NCI-H524 (cell line): ENCODE measurements around the gene TRIO.
A peak's percentile ranks its signal among the peaks of the same experiment; 100 is the strongest.

ENCODE experiments used
- DNase-seq, 2 experiments: peaks; one replicate each; lab custom pipeline; 2025; lab: John Stamatoyannopoulos, UW

Gene TRIO

DNA sequence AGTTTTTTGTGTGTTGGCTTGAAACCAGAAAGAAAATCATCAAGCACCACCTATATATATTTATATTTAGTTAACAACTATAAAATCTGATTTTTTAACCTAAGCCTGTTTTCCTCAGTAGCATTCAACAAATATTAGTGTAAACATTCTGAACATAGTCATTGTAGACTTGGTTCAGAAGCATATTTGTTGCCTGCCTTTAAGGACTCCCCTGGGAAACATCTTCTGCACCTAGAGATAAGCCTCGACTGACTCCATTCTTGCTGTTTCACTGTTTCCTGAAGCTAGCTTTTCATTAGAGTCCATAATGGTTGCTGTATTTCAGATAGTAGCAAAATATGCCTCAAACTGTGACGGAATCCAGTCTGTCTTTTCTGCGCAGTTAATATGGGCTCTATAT, 123.5 kb downstream of the TRIO start:
- DNase-seq = peak in 1 of 2 experiments; percentile 44

DNA sequence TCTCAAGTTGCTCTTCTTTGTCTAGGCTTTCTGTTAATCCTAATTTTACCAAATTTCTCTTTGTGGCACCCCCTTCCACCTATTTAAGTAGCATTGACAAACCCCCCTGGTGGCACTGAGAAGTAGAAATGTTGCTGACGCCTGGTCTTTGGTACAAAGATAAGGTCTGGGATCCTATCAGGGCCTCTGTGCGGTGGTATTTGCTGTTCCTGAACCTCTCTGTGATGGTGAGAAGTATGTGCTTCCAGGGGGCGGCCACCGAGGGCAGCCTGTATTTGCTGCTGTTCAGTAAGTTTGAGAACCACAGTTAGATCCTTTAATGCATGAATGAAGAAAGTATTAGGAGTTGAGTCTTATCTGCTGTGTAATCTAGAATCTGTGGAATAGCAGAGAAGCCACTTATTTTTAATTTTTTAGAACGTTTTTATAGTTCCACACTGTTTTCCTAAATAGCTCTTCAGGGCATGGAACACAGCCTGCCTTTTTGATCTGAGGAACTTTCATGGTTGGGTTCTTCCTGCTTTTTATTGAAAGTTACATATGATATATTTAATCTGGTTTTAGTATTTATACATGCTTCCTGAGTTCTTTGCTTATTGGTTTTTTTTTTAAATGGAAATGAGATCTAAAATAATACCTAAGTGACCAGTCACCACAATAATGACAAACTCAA, 124.2 kb downstream of the TRIO start:
- peak in 1 of 2 experiments; percentile 21 for DNase-seq

DNA sequence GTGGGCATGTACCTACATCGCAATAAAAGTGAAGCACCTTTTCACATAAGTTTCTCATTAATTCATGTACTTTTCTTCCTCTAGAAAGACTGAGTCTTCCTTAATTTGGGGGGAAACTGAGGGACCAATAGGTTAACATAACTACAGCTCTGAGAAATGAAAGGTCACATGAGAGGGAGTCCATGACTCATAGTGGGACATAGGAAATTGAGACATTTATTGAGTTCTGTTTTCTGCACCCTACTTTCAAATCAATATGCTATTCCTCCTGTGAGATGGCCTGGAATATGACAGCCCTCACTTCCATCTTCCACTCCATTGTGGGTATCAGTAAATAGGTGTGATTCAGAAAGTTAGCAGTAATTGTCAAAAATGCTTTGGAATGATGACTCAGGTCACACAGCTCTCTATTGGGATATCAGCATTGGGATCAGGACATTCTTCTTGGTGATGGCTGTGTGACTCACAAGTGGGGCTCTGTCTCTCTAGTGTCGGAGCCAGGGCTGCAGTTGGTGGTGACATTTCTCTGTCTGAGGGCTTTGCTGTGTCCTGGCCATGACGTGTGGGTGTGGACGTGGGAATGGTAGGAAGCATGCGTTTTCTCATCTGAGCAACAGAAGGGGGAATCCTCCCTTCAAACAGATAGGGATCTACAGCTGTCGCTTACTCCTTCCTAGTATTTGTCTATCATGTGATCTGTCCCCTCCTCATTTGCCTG, 125.0 kb downstream of the TRIO start:
- no peak for DNase-seq

DNA sequence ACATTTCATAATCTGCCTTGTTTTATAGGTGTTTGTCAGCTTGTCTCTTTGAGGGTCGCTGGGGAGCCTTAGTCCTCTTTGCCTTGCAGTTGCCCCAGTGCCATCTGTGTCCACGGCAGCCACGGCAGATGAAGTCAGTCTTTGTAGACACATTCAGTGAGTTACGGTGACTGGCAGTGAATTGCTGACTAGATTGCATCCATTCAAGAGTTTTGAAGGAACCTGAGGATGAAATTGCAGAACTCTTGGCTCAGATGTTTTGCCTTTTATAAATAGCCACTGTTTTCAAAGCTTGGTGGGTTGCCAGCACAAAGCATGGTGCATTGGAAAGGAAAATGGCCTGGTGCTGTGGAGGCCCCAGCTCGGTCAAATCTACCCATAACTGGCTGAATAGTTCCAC, 125.6 kb downstream of the TRIO start:
- DNase-seq = peak in 1 of 2 experiments; percentile 18

DNA sequence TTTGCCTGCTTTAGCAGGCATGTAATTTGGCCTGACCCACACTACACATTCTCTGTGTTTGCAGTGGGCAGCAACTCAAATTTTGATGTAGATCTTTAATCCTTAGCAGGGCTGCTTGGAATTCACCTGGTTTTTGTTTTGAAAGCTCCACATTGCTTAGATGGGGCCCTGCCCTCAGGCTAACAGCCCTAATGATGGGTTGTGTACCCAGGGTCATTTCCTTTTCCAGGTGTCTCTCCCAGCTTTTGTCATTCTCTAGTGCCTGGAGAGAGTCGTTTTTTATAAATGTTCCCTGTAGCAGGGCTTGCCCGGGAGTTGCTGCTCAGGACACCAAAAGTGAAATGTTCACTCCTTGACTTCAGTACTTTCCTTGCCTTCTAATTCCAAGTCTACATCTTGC, 126.3 kb downstream of the TRIO start:
- DNase-seq = no peak

DNA sequence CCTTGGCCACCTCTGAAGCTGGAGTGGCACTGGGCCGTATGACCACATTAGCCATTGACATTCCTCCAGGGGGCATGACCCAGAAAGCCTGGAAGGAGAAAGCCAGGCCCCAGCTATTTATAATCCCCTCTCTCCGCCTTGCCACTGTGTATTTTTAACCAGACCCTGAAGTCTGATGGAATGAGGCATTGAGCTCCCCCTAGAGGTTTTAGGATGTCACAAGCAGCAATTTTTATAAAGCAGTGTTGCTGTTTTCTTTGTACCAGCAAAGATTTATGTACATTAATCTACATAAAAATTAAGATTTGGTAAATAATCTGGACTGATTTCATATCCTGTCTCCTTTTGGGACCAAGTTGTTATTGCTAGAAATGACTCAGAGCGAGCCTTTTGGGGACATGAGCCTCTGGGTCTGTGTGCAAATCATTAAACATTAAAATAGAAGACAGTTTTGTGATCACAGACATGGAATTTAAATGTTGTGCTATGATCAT, 127.1 kb downstream of the TRIO start:
- DNase-seq = peak; percentile 53 to 88

DNA sequence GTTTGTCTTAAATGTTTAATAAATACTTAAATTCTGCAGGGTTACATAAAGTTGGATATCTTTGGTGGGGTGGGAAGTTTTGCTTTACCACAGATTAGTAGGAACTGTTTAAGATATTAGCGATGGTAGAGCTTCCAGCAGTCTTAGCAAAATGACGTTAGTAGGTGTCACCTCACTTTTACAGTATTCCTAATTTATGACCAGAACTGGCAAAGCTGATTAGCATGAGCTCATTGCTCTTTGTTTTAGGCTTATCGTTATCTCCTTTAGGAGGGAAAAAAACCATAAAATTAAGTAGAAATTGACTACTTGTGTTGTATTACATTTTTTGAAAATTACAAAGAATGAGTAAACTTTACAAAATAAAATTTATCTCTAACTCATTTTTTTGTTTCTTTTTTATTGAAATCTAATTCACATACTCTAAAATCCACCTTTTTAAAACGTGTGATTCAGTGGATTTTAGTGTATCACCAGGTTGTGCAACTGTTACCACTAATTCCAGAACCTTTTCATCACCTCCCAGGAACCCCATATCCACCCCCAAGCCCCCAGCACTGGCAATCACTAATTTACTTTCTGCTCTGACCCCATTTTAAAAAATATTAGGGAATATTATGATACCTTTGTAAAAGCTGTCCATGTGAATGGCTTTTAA, 129.5 kb downstream of the TRIO start:
- DNase-seq = no peak

DNA sequence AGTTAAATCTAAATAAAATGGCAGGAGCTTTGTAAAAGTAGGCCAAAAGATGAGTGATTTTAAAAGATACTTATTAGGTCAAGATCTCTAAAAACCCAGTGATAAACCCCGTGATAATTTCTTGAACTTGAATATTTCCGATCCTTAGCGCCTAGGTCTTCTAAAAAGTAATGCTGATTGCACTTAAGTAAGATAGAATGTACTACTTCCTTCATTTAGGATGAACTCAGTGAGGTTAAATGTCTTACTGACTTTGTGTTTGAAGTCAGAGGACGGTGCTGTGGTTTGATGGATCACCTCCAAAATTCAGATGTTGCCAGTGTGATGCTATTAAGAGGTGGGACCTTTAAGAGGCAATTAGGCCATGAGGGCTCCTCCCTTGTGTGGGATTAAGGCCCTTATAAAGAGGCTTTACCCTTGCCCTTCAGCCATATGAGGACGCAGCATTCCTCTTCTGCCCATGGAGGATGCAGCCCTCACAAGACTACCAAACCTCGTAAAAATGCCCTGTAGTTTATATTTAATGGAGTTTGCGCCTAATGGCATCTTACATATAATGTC, 130.1 kb downstream of the TRIO start:
- DNase-seq = peak; percentile 79 to 84

DNA sequence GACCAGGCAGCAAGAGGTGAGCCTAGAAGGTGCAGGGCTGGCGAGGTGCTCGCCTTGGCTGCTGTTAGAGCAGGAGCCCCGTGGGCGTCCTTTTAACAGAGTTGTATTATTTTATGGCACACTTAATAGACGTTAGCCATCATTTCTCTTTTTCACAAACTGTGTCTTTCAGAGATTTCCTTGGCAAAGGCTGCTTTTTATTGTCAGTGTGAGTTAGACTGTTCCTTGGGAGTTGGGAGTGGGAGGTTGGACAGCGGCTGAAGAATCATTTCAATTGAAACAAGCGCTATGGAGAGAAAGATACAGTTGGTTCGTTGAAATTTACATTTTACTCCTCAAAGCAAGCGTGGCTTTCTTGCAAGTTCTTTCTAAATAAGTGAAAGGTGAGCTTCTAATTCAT, 133.2 kb downstream of the TRIO start:
- DNase-seq = no peak

DNA sequence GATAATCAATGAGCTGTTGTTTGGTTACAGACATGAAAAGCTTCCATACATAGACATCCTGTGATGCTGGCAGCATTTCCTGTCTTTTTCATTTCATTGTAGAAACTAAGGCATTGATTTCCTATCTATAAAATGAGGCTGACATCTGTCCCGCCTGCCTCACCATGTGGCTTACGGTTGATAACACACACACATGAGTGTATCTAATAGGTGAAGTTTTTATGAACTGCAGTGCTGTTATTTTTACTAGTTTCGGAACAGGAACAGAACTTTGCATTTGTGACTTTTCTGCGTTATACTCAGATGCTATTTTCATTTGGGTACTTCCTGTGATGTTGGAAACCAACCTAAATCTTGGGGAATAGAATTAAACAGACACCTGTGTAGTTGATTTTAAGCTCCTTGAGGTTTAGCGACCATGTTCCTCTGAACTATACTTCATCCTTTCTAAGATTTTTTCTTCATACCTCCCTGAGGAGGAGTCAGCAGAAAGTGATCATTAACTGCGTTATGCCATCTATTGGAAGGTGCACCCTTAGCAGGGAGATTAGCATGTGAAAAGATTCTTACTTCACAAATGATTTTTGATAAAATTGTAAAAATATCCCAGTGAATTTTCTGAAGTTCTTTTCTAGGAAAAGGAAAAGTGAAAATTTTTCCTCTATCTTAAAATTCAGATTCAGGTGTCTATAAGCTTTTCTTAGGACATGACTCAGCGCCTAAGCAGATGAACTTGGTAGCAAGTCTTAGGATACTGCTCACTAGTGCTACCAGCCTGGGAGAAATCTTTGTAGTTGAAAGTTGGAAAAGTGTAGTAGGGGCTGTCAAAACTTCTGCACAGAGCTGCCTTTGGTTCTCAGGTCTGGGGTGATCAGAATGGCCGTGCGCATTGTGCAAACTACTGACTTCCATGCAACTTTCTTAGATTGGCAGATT, 134.5 kb downstream of the TRIO start:
- no peak for DNase-seq

DNA sequence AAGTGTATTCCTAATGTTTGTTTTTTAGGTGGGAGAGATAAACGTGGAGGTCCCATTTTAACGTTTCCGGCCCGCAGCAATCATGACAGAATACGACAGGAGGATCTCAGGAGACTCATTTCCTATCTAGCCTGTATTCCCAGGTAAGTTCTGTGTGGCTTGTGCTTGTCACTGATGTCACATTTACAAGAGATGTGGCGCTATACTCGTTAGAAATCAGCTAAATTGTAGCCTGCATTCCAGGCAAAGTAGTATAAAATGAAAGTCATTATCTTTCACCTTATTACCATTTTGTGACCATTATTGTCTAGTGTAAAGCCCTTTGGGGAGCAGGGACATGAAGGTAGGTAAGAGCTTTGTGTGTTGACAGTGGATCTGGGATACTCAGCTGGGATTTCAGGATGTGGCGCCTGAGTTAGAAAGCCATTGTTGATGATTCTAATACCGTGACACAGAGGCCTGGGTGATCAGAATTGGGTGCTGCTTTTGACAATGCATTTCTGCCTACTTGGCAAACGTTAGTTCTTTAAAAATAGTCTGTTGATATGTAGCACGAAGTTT, 137.2 kb downstream of the TRIO start:
- DNase-seq = no peak

DNA sequence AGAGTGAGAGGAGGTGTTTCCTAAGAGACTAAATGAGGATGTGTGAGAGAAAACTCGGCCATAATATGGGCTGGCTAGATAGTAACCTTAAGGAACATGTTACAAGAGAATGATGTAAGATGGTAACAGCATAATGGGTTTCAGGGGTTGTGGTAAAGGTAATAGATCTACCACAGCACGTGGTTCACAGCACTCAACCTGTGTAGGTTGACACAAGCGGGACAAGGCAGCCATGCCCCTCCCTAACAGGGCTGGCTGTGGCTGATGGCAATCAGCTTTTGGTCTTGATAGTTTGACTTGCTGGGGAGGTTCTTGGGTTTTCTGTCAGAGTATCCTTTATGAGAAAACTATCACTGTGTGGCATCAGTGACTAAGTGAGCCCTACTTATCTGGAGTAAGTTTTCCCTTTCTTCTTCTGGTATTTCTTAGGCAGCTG, 138.6 kb downstream of the TRIO start:
- DNase-seq = no peak

DNA sequence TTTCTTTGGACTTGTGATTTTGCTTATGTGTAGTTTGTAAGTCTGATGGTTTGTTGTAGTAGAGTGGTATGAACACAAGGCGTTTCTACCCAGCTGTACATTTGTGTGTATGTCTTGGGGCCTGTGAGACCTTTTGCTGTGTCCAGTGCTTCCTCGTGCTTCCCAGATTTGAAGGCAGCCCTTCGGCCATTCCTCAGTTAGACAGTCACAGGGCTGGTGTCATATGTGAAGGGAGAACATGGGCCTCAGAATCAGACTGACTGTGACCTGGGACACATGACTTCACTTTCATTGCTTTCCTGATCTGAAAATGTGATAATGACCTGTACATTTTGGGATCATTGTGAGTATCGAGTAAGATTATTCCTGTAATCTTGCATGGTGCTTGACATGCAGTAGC, 140.0 kb downstream of the TRIO start:
- DNase-seq = no peak

DNA sequence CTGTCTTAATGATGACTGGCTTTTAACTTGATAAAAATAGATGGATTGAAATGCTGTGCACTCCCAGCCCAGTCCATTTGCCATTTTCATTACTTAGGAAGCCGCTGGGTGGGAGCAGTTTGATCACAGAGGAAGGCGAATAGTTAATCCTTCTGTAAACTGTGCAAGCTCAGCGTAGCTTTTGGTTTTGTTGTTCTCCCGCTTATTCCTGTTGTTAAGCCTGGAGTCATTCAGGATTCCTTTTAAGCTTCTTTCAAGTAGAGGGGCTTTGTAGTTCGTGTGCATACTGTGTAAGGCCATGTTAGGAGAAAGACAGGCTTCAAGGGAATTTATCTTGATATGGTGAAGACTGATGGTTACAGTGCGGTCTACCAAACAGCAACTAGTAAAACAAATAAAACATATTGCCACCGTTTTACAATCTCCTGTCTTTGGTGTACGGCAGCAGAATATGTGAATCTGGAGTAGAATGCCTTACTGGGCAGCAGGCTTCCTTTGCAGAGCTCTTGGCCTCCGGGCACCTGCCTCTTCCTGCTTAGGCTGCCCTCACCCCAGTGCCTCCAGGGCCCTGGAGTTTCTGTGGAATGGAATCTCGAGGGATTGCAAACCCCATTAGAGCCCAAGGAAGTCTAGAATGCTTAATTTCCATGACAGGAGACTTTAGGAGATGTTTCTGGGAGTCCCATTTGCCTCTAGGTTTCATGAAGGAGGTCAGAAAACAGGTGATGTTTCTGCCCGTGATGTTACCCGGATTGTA, 141.4 kb downstream of the TRIO start:
- DNase-seq = no peak

DNA sequence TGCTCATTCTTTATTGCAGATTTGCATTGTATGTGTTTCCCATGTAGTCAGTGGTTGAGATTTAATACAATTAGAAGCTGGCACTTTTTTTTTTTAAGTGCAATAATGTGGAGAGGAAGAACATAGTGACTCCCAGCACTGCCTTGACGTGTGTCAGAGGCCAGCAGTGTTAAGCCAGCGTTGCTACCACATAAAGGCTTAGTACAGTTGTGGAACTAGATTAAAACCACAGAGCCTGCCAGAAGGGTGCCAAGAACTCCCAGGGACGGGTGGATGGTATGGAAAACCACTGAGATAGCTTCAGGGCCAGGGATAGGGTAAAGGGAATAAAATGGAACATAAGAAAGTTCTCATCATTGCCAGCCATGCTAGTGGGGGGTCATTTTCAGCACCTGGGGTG, 142.9 kb downstream of the TRIO start:
- DNase-seq = no peak

DNA sequence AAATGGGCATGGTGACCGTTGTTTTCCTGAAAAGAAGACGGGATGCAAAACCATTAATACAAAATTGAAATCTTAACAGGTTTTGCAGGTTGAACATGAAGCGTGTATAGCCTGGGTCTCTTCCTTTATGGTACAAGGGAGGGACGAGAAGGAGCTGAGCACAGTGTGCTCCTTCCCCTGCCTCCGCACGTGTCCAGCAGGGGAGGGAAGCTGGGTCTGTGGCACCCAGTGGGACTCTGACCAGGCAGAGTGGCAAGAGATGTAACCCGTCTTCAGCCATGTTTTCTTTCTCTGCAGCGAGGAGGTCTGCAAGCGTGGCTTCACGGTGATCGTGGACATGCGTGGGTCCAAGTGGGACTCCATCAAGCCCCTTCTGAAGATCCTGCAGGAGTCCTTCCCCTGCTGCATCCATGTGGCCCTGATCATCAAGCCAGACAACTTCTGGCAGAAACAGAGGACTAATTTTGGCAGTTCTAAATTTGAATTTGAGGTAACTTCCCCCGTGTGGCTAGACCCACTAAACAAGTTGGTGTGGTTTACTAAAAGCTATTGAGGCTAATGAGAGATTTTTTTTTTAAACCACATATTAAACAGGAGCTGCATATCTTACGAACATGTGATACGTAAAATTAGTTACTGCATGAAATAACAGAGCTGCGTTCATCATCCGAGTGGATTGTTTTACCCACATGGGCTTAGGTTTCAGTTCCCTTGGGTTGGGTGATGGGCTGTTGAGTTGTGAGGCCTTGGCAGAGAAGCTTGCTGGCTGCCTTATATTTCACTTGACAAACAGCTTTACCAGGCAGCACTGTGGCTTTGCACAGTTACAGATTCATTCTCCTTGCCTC, 143.7 kb downstream of the TRIO start:
- no peak for DNase-seq

DNA sequence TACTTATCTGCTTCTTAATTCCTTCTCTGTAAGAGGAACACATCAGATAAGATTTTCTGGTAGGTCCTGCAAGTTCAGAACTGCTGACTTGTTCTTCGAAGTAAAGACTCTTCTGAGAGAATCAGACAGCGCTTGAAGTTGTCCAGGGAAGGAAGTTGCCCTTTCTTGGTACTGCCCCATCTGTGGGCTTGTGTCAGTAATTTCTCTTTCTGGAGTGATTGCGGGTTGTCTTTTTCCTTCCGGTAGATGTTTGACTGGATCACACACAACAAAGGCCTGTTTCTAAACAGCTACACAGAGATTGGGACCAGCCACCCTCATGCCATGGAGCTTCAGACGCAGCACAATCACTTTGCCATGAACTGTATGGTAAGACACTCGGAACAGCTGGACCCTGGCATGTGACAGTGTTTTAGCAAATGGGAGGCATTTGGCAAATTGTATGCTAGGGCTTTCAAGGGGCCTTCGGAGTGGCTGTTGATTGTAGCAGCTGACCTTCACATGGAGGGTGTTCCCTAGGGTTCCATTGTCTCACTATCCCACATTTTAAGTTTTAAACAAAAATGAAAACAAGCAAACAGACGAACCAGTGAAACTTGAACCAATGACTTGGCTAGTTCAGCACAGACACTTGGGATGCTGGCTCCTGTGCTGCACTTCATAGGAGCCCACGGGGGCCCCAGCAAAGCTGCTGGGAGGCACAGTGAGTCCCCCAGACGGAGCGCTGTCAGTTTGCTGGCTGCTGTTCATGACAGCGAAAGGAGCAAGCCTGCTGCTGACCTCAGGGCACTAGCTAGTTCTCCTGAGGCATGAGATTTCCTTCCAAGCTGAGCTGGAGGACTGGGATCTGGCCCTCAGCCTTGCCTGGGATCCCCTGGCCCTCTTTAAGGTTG, 149.9 kb downstream of the TRIO start:
- peak; percentile 73 to 87 for DNase-seq

DNA sequence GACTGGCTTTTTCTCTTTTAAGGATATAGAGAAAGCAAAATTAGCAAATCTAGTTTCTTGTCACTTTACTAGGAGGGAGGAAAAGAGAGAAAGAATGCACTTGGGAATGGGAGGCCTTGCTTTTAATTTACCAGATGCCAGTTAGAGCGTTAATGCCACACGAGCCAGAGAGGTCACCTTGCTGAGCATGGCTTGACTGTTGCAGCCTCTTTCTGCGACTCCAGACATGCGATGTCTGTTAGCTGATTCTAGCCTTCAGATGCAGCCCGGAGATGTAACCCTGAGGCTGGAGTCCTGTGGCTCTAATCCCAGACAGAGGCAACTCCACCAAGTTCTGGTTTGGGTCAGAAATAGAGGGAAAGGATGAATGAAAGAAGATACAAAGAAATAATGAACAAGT, 152.5 kb downstream of the TRIO start:
- DNase-seq = peak in 1 of 2 experiments; percentile 27
